ENCODE data around the gene RAI14.

Gene RAI14

DNA sequence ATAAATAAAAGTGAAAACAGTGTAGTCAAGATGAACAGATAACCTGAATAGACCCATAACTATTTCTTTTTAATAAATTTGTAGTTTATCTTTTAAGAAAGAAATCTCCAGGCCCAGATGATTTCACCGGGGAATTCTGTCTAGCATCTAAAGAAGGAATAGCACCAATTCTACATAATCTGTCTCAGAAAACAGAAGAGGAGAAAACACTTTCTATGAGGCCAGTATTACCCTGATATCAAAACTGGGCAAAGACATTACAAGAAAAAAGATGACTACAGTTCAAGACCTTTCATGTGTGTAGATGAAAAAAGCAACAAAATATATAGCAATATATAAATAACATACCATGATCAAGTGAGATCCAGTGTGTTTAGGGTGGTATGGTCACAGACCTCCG lies 214.3 kb downstream of the RAI14 start:
- DNase-seq (ENCODE audit: low read depth, low spot score), result no peak
- no peak overlapping the region for H3K27ac ChIP-seq

- H3K27ac ChIP-seq, result no peak overlapping the region
- DNase-seq (ENCODE audit: low read depth, low spot score), result no peak
These were observed 220.1 kb downstream of the RAI14 start for GRCh38 chr5:34876275-34876674.

- no peak for DNase-seq (ENCODE audit: low read depth, low spot score)
- no peak overlapping the region for H3K27ac ChIP-seq
These were observed 225.1 kb downstream of the RAI14 start for GRCh38 chr5:34881246-34881645.
